Natural killer cell (primary cell): ENCODE data around the gene RBBP8NL. TPM values are rescaled to one million over a fixed set of nuclear protein-coding genes. Genes with fewer than 3 reads are reported as not detected.

Source experiments
- ATAC-seq, 3 donors: fragments of 150-1000 bp in 2 of 3; fragments of 200-7000 bp in 1 of 3; cut with Tn5 transposase; 1 replicate in 1 of 3; 2 replicates in 2 of 3; pipeline ENCODE4 v1.10.0; 2021; ENCODE audit warnings: mild to moderate bottlenecking in 2 of 3, moderate library complexity in 2 of 3
- DNase-seq, 2 donors: peaks; one replicate each; pipeline versions ENCODE4 v3.0.0 to v3.0.0-alpha.2; 2013 to 2021; ENCODE audit warnings: mixed read lengths in 1 of 2
- H3K27ac ChIP-seq: one replicate; pipeline ENCODE4 v1.5.1; 2013; ENCODE audit warnings: mild to moderate bottlenecking, low read length
- H3K27me3 ChIP-seq: one replicate; pipeline ENCODE4 v1.6.1; 2013; ENCODE audit warnings: low read length; ENCODE audit not compliant: control insufficient read depth, insufficient read depth
- H3K36me3 ChIP-seq: one replicate; pipeline ENCODE4 v1.6.1; 2013; ENCODE audit warnings: low read length; ENCODE audit not compliant: control insufficient read depth, insufficient read depth
- H3K4me1 ChIP-seq: one replicate; pipeline ENCODE4 v1.6.1; 2013; ENCODE audit warnings: low read length; ENCODE audit not compliant: control insufficient read depth, insufficient read depth
- H3K4me3 ChIP-seq: one replicate; pipeline ENCODE4 v1.5.1; 2013; ENCODE audit warnings: low read length
- H3K9me3 ChIP-seq: one replicate; pipeline ENCODE4 v1.6.1; 2013; ENCODE audit warnings: low read length; ENCODE audit not compliant: control insufficient read depth, insufficient read depth
- H3K27ac Mint-ChIP-seq, 2 donors: one replicate each; pipeline ENCODE4 v1.8.0; 2022; ENCODE audit warnings: mild to moderate bottlenecking in 2 of 2, mixed read lengths in 2 of 2, moderate library complexity in 1 of 2
- H3K27me3 Mint-ChIP-seq, 2 donors: one replicate each; pipeline ENCODE4 v1.8.0; 2022; ENCODE audit warnings: low read depth in 2 of 2, mixed read lengths in 2 of 2
- H3K36me3 Mint-ChIP-seq: one replicate; pipeline ENCODE4 v1.8.0; 2022; ENCODE audit warnings: mixed read lengths
- H3K4me1 Mint-ChIP-seq, 2 donors: one replicate each; pipeline ENCODE4 v1.8.0; 2022; ENCODE audit warnings: mixed read lengths in 2 of 2
- H3K4me3 Mint-ChIP-seq: one replicate; pipeline ENCODE4 v1.8.0; 2022; ENCODE audit warnings: mild to moderate bottlenecking, moderate library complexity, mixed read lengths
- H3K9me3 Mint-ChIP-seq, 2 donors: one replicate each; pipeline ENCODE4 v1.8.0; 2022; ENCODE audit warnings: mixed read lengths in 2 of 2
- CTCF ChIP-seq: fragments of 200-600 bp; IDR thresholded peaks from one replicate; pipeline ENCODE4 v1.8.0; 2022; ENCODE audit warnings: antibody characterized with exemption
- WGBS: methylation state at CpG from one replicate; pipeline ENCODE4 v1.1.7; 2013; ENCODE audit warnings: missing lambda C conversion rate; ENCODE audit not compliant: insufficient coverage; 5-methylcytosine and 5-hydroxymethylcytosine counted together
- intact Hi-C: fragments of 100-400 bp; cut with micrococcal nuclease; formaldehyde crosslinking; loops from one replicate; pipeline ENCODE4 v1.14.2; 2022
- total RNA-seq, 4 donors: library from RNA; stranded (reverse); fragments of 120-200 nt in 1 of 4; gene quantifications; one replicate each; pipeline versions ENCODE4 v1.2.3 to v1.2.4, GENCODE V29; 2013 to 2022

The RBBP8NL gene
- total RNA-seq, 3 donors from 2014 or later (not counting 1 experiment from before 2014, with no cell fraction given) = not detected

- no peaks in the 10 kb centered on the region for H3K36me3 ChIP-seq
- no peaks in the 10 kb centered on the region for H3K36me3 Mint-ChIP-seq
- peaks cover 2% of the 10 kb centered on the region for H3K4me1 ChIP-seq
- H3K27ac Mint-ChIP-seq = no peak overlapping the region
- H3K27me3 Mint-ChIP-seq = peaks cover 33 to 40% of the 10 kb centered on the region in 2 donors
- H3K27ac ChIP-seq = no peak overlapping the region
- no peak for DNase-seq
- peaks cover 12% of the 10 kb centered on the region for H3K27me3 ChIP-seq
- intact Hi-C loops = no loop called here
- H3K4me3 ChIP-seq = no peak overlapping the region
- WGBS = 79% methylated on average over 30 of the region's 30 CpGs
- no peaks in the 10 kb centered on the region for H3K9me3 Mint-ChIP-seq
- no peak for ATAC-seq
- H3K4me1 Mint-ChIP-seq = peaks cover 0 to 7% of the 10 kb centered on the region in 2 donors
- no peaks in the 10 kb centered on the region for H3K9me3 ChIP-seq
- no peak overlapping the region for H3K4me3 Mint-ChIP-seq
- no peak for TF ChIP-seq CTCF
Measured at GRCh38 chr20:62472941-62473585, 45.7 kb upstream of the RBBP8NL start.

GRCh38 chr20:62472138-62472940, 45.0 kb upstream of the RBBP8NL start:
- Histone ChIP-seq H3K36me3 (no peaks in the 10 kb centered on the region), H3K27me3 (peaks cover 7% of the 10 kb centered on the region), H3K27ac (no peak overlapping the region), H3K4me3 (no peak overlapping the region), H3K4me1 (peaks cover 2% of the 10 kb centered on the region), H3K9me3 (no peaks in the 10 kb centered on the region)
- no peak overlapping the region for H3K27ac Mint-ChIP-seq
- 83% methylated on average over 23 of the region's 23 CpGs for WGBS
- H3K9me3 Mint-ChIP-seq = no peaks in the 10 kb centered on the region
- TF ChIP-seq CTCF = no peak
- no peaks in the 10 kb centered on the region for H3K36me3 Mint-ChIP-seq
- peaks cover 26 to 33% of the 10 kb centered on the region in 2 donors for H3K27me3 Mint-ChIP-seq
- ATAC-seq (no peak), DNase-seq (no peak)
- intact Hi-C loops = no loop called here
- no peak overlapping the region for H3K4me3 Mint-ChIP-seq
- H3K4me1 Mint-ChIP-seq = peaks cover 0 to 7% of the 10 kb centered on the region in 2 donors

- no peaks in the 10 kb centered on the region for H3K9me3 Mint-ChIP-seq
Measured at GRCh38 chr20:62470459-62470858, 43.1 kb upstream of the RBBP8NL start.

More at GRCh38 chr20:62470459-62470858, 43.1 kb upstream of the RBBP8NL start:
- Mint-ChIP-seq H3K27me3 (peaks cover 20 to 24% of the 10 kb centered on the region in 2 donors), H3K27ac (no peak overlapping the region), H3K4me1 (no peaks in the 10 kb centered on the region), H3K36me3 (no peaks in the 10 kb centered on the region), H3K4me3 (no peak overlapping the region)
- Histone ChIP-seq H3K36me3 (no peaks in the 10 kb centered on the region), H3K4me1 (no peaks in the 10 kb centered on the region), H3K9me3 (no peaks in the 10 kb centered on the region), H3K27me3 (peaks cover 4% of the 10 kb centered on the region), H3K4me3 (no peak overlapping the region), H3K27ac (no peak overlapping the region)
- DNase-seq = no peak
- 86% methylated on average over 12 of the region's 12 CpGs for WGBS
- TF ChIP-seq CTCF = no peak
- ATAC-seq = no peak
- intact Hi-C loops = no loop called here
